K562 (cell line): ENCODE results near the gene EVA1B. TPM values are rescaled to one million over a fixed set of nuclear protein-coding genes. Genes with fewer than 3 reads are reported as not detected.

Experiments
- ARID1B ChIP-seq: fragments of 450-650 bp; IDR thresholded peaks from 2 replicates; pipeline ENCODE4 v1.6.1; 2016; ENCODE audit warnings: antibody characterized with exemption, mild to moderate bottlenecking, inconsistent platforms
- BRCA1 ChIP-seq, 2 experiments: fragments of 450-650 bp in 1 of 2; sonication (generic) in 1 of 2; formaldehyde crosslinking in 1 of 2; IDR thresholded peaks; 2 replicates each; pipeline versions ENCODE4 v1.5.0 to v1.6.1; 2017 to 2020; ENCODE audit warnings: mild to moderate bottlenecking in 1 of 2, missing genetic modification reagents in 1 of 2
- DLX4 ChIP-seq: fragments of 250-450 bp; sonication (Bioruptor Pico); IDR thresholded peaks from 2 replicates; pipeline ENCODE4 v1.6.1; 2021; ENCODE audit warnings: mild to moderate bottlenecking
- ELF2 ChIP-seq: fragments of 250-450 bp; sonication (Bioruptor Pico); IDR thresholded peaks from 2 replicates; pipeline ENCODE4 v1.5.0; 2021; ENCODE audit warnings: mild to moderate bottlenecking
- ETS1 ChIP-seq: conservative IDR thresholded peaks from 2 replicates; pipeline ENCODE4 v1.6.1; 2011; ENCODE audit warnings: low read depth, mild to moderate bottlenecking, low read length; ENCODE audit not compliant: control insufficient read depth
- FOXJ2 ChIP-seq: fragments of 200-800 bp; sonication (Bioruptor generic); IDR thresholded peaks from 2 replicates; pipeline ENCODE4 v1.6.1; 2016; ENCODE audit warnings: missing genetic modification characterization, missing compliant biosample characterization
- GABPA ChIP-seq: fragments of 200-800 bp; sonication (Bioruptor generic); conservative IDR thresholded peaks from 2 replicates; pipeline ENCODE4 v1.6.1; 2016; ENCODE audit warnings: low read depth, missing genetic modification characterization, missing compliant biosample characterization
- KDM4B ChIP-seq, 2 experiments: fragments of 450-650 bp in 1 of 2; sonication (generic) in 1 of 2; IDR thresholded peaks; 2 replicates each; pipeline ENCODE4 v1.6.1; 2016 to 2017; ENCODE audit warnings: borderline replicate concordance in 2 of 2, antibody characterized with exemption in 1 of 2, low read depth in 1 of 2, mild to moderate bottlenecking in 1 of 2
- MIER1 ChIP-seq: fragments of 450-650 bp; IDR thresholded peaks from 2 replicates; pipeline ENCODE4 v1.6.1; 2016; ENCODE audit warnings: antibody characterized with exemption, mild to moderate bottlenecking, low read depth
- NCOA1 ChIP-seq: fragments of 450-650 bp; IDR thresholded peaks from 2 replicates; pipeline ENCODE4 v1.6.1; 2016; ENCODE audit warnings: low read depth
- NCOA6 ChIP-seq: fragments of 450-650 bp; IDR thresholded peaks from 2 replicates; pipeline ENCODE4 v1.6.1; 2017; ENCODE audit warnings: mild to moderate bottlenecking
- NR2C2 ChIP-seq, 2 experiments: fragments of 200-800 bp in 1 of 2; sonication (Bioruptor generic) in 1 of 2; sonication (generic) in 1 of 2; formaldehyde crosslinking in 1 of 2; IDR thresholded peaks; 2 replicates each; pipeline versions ENCODE4 v1.6.1 to v1.8.0; 2016 to 2022; ENCODE audit warnings: mild to moderate bottlenecking in 1 of 2, missing compliant biosample characterization in 1 of 2, missing genetic modification characterization in 1 of 2, missing genetic modification reagents in 1 of 2
- NUFIP1 ChIP-seq: fragments of 450-650 bp; IDR thresholded peaks from 2 replicates; pipeline ENCODE4 v1.6.1; 2018; ENCODE audit not compliant: partially characterized antibody
- PATZ1 ChIP-seq: fragments of 250-450 bp; sonication (Bioruptor Pico); IDR thresholded peaks from 2 replicates; pipeline ENCODE4 v1.5.0; 2020; ENCODE audit warnings: mild to moderate bottlenecking, borderline replicate concordance
- SAFB2 ChIP-seq: fragments of 200-400 bp; formaldehyde crosslinking; IDR thresholded peaks from 2 replicates; pipeline ENCODE4 v1.6.1; 2018; ENCODE audit warnings: borderline replicate concordance, low read length, low read depth, moderate library complexity; ENCODE audit not compliant: severe bottlenecking
- SMARCA4 ChIP-seq: fragments of 450-650 bp; IDR thresholded peaks from 2 replicates; pipeline ENCODE4 v1.6.1; 2016
- TAF1 ChIP-seq: IDR thresholded peaks from 2 replicates; pipeline ENCODE4 v1.6.1; 2011; ENCODE audit warnings: mild to moderate bottlenecking, low read length, moderate library complexity; ENCODE audit not compliant: insufficient read depth, control insufficient read depth, severe bottlenecking; ENCODE audit errors: extremely low read depth
- TSC22D4 ChIP-seq: fragments of 450-650 bp; IDR thresholded peaks from 2 replicates; pipeline ENCODE4 v1.6.1; 2016; ENCODE audit warnings: missing genetic modification characterization, missing biosample characterization, control low read depth
- ZNF133 ChIP-seq: fragments of 250-450 bp; sonication (Bioruptor Pico); IDR thresholded peaks from 2 replicates; pipeline ENCODE4 v1.4.0; 2020; ENCODE audit warnings: mild to moderate bottlenecking
- ZNF143 ChIP-seq: sonication (generic); formaldehyde crosslinking; IDR thresholded peaks from 2 replicates; pipeline ENCODE4 v1.9.0; 2022; ENCODE audit warnings: mild to moderate bottlenecking, missing genetic modification reagents
- ZNF24 ChIP-seq: fragments of 450-650 bp; IDR thresholded peaks from 2 replicates; pipeline ENCODE4 v1.6.1; 2016
- ZNF280B ChIP-seq: fragments of 250-450 bp; sonication (Bioruptor Pico); IDR thresholded peaks from 2 replicates; pipeline ENCODE4 v1.5.1; 2021; ENCODE audit warnings: mild to moderate bottlenecking
- polyA plus RNA-seq, 8 experiments: library from polyadenylated mRNA; depleted of rRNA in 4 of 8; stranded (reverse) in 5 of 8; unstranded in 3 of 8; fragments of >200 nt; fragmentation: Nextera tagmentation in 2 of 8; fragmentation: Illumina TruSeq in 1 of 8; extraction: Ambion mirVana in 2 of 8; extraction: Trizol in 1 of 8; gene quantifications; 2 replicates each; pipeline versions ENCODE4 v1.2.1 to v1.2.3, GENCODE V29; 2011 to 2014; ENCODE audit warnings: inconsistent platforms in 1 of 8, missing spikeins in 1 of 8
- total RNA-seq, 7 experiments: library from RNA; depleted of rRNA in 6 of 7; stranded (reverse); fragments of >200 nt in 6 of 7; fragmentation: Illumina TruSeq in 2 of 7; extraction: Trizol in 2 of 7; gene quantifications; 2 replicates each; pipeline versions ENCODE4 v1.2.1 to v1.2.3, GENCODE V29; 2011 to 2021; ENCODE audit warnings: low replicate concordance in 1 of 7

Gene EVA1B
- total and polyA plus RNA-seq, 9 of the 15 experiments (the other 6 are each of a cell fraction or from before 2014, with no cell fraction given): 0.08 to 65.7 (median 2.4) TPM

- TF ChIP-seq TSC22D4 (tag): no peak
- no peak for TF ChIP-seq ZNF24
- no peak for TF ChIP-seq GABPA (tag)
- TF ChIP-seq MIER1: no peak
- no peak for TF ChIP-seq KDM4B (IDR thresholded peaks at IDR 0.05; ENCODE audit: borderline replicate concordance in 2 of 2, low read depth in 1 of 2)
- no peak for TF ChIP-seq DLX4 (CRISPR knock-in tag)
- TF ChIP-seq ELF2 (CRISPR knock-in tag): no peak
- TF ChIP-seq FOXJ2 (tag): no peak
- no peak for TF ChIP-seq ZNF280B
- peak; percentile 33 for TF ChIP-seq TAF1
- no peak for TF ChIP-seq NR2C2 (CRISPR knock-in tag; IDR thresholded peaks at IDR 0.05)
- TF ChIP-seq NR2C2 (tag; IDR thresholded peaks at IDR 0.05): no peak
- no peak for TF ChIP-seq BRCA1 (IDR thresholded peaks at IDR 0.05)
- TF ChIP-seq BRCA1 (CRISPR knock-in tag; IDR thresholded peaks at IDR 0.05): no peak
- TF ChIP-seq ZNF143 (CRISPR knock-in tag): no peak
- no peak for TF ChIP-seq PATZ1 (CRISPR knock-in tag)
- no peak for TF ChIP-seq NCOA1
- TF ChIP-seq ARID1B: 0 out of 2 replicates have a peak, but pooled peaks have one; percentile 22
- no peak for TF ChIP-seq SAFB2
- no peak for TF ChIP-seq NUFIP1
- no peak for TF ChIP-seq NCOA6
- no peak for TF ChIP-seq ZNF133 (CRISPR knock-in tag)
- TF ChIP-seq ETS1: no peak
- TF ChIP-seq SMARCA4: no peak
Observed at GRCh38 chr1:36372617-36373016, 49.2 kb upstream of the EVA1B start (continued).
